ENCODE results near the gene SLC9A3. TPM values are rescaled to one million over a fixed set of nuclear protein-coding genes. Genes with fewer than 3 reads are reported as not detected.

Gene SLC9A3
- total RNA-seq, 1 donor from 2014 or later = 1.3 TPM

GRCh38 chr5:542319-543311 is 18.4 kb upstream of the SLC9A3 start:
- no peak for DNase-seq (ENCODE audit: low read depth)
- no peak overlapping the region for H3K4me3 ChIP-seq (ENCODE audit: low read depth, low read length)
- TF ChIP-seq CTCF (conservative IDR thresholded peaks at IDR 0.05; ENCODE audit: low read depth, low read length) = no peak

GRCh38 chr5:541539-542318 is 17.5 kb upstream of the SLC9A3 start:
- DNase-seq (ENCODE audit: low read depth) = no peak
- H3K4me3 ChIP-seq (ENCODE audit: low read depth, low read length) = no peak overlapping the region
- no peak for TF ChIP-seq CTCF (conservative IDR thresholded peaks at IDR 0.05; ENCODE audit: low read depth, low read length)

GRCh38 chr5:540906-541538 is 16.8 kb upstream of the SLC9A3 start:
- TF ChIP-seq CTCF (conservative IDR thresholded peaks at IDR 0.05; ENCODE audit: low read depth, low read length) = no peak

GRCh38 chr5:540071-540905 is 16.0 kb upstream of the SLC9A3 start:
- H3K4me3 ChIP-seq (ENCODE audit: low read depth, low read length) = no peak overlapping the region
- DNase-seq (ENCODE audit: low read depth) = no peak
- TF ChIP-seq CTCF (conservative IDR thresholded peaks at IDR 0.05; ENCODE audit: low read depth, low read length) = no peak

More at GRCh38 chr5:540906-541538, 16.8 kb upstream of the SLC9A3 start:
- no peak for DNase-seq (ENCODE audit: low read depth)
- H3K4me3 ChIP-seq (ENCODE audit: low read depth, low read length) = no peak overlapping the region

- no peak for TF ChIP-seq CTCF (conservative IDR thresholded peaks at IDR 0.05; ENCODE audit: low read depth, low read length)
- no peak overlapping the region for H3K4me3 ChIP-seq (ENCODE audit: low read depth, low read length)
Observed at GRCh38 chr5:539469-540070, 15.3 kb upstream of the SLC9A3 start.

More at GRCh38 chr5:539469-540070, 15.3 kb upstream of the SLC9A3 start:
- DNase-seq (ENCODE audit: low read depth) = no peak

Measured in epithelial cell of proximal tubule (primary cell).